HG03139 (cell line): Measurements from ENCODE around the gene SBK1.
"Not testable (repeated sequence)": the region's sequence is repeated elsewhere in the genome, so short reads cannot be mapped to it uniquely, and the experiment has no call there.

Experiments used
- ATAC-seq: cut with Tn5 transposase; IDR thresholded peaks from one replicate; pipeline ENCODE4 v1.9.1; 2021; ENCODE audit not compliant: unreplicated experiment

SBK1 gene

GRCh38 chr16:28330232-28330631, 37.9 kb downstream of the SBK1 start:
- ATAC-seq = not testable (repeated sequence)

- ATAC-seq = not testable (repeated sequence)
Observed at GRCh38 chr16:28330981-28331380, 38.7 kb downstream of the SBK1 start.

- not testable (repeated sequence) for ATAC-seq
Observed at GRCh38 chr16:28332632-28333031, 40.3 kb downstream of the SBK1 start.

GRCh38 chr16:28335678-28336077, 43.4 kb downstream of the SBK1 start:
- not testable (repeated sequence) for ATAC-seq

- not testable (repeated sequence) for ATAC-seq
Observed at GRCh38 chr16:28336940-28337710, 44.8 kb downstream of the SBK1 start.

GRCh38 chr16:28338230-28338629, 45.9 kb downstream of the SBK1 start:
- ATAC-seq = not testable (repeated sequence)

- ATAC-seq = not testable (repeated sequence)
Observed at GRCh38 chr16:28362600-28362999, 70.3 kb downstream of the SBK1 start.

GRCh38 chr16:28363408-28363807, 71.1 kb downstream of the SBK1 start, which contains the start of gene NPIPB6:
Gene NPIPB6, minus strand, starts transcription at chr16:28363508. Its CDS starts 686 bp downstream, at chr16:28362822.
- ATAC-seq = not testable (repeated sequence)

- peak; percentile 92 for ATAC-seq
Observed at GRCh38 chr16:28364268-28365173, 72.2 kb downstream of the SBK1 start.

GRCh38 chr16:28367926-28368325, 75.6 kb downstream of the SBK1 start:
- not testable (repeated sequence) for ATAC-seq
